ENCODE results near the gene ZNF841. TPM values are rescaled to one million over a fixed set of nuclear protein-coding genes. Genes with fewer than 3 reads are reported as not detected.

The ZNF841 gene
- total and polyA plus RNA-seq, 9 of the 15 experiments (the other 6 are each of a cell fraction or from before 2014, with no cell fraction given) = 3.1 to 17.1 (median 11.0) TPM

GRCh38 chr19:52139252-52140031 is 43.9 kb upstream of the ZNF841 start, which contains the start of gene ZNF616 (continued):
- peak; percentile 85 for TF ChIP-seq POLR2G (IDR thresholded peaks at IDR 0.05; ENCODE audit: low read depth, low read length)
- no peak for TF ChIP-seq ZNF75A (CRISPR knock-in tag; IDR thresholded peaks at IDR 0.05)
- TF ChIP-seq TCF15 (CRISPR knock-in tag; IDR thresholded peaks at IDR 0.05) = no peak
- peak; percentile 66 for TF ChIP-seq CTCFL (IDR thresholded peaks at IDR 0.05; ENCODE audit: borderline replicate concordance, insufficient read depth, low read depth, low read length, poor library complexity, severe bottlenecking)
- peak; percentile 23 for TF ChIP-seq NEUROD1 (IDR thresholded peaks at IDR 0.05; ENCODE audit: borderline replicate concordance, low read depth, low read length, partially characterized antibody)
- TF ChIP-seq ZNF24 (IDR thresholded peaks at IDR 0.05) = 0 out of 2 replicates have a peak, but pooled peaks have one; percentile 10
- TF ChIP-seq GABPB1 (CRISPR knock-in tag; IDR thresholded peaks at IDR 0.05) = peak; percentile 93
- TF ChIP-seq ZNF143 (CRISPR knock-in tag; IDR thresholded peaks at IDR 0.05) = no peak; the same call in 1 of the 2 replicates
- no peak for TF ChIP-seq MXD1 (CRISPR knock-in tag; IDR thresholded peaks at IDR 0.05; ENCODE audit: borderline replicate concordance, poor library complexity, severe bottlenecking)
- TF ChIP-seq TAF7 (tag; IDR thresholded peaks at IDR 0.05) = peak; percentile 68; the same call in 1 of the 2 replicates
- no peak for TF ChIP-seq HMGN3 (IDR thresholded peaks at IDR 0.05; ENCODE audit: borderline replicate concordance, extremely low read depth, insufficient read length, low read depth, low read length)
- TF ChIP-seq HCFC1 (IDR thresholded peaks at IDR 0.05; ENCODE audit: low read depth, low read length) = peak; percentile 56
- no peak for TF ChIP-seq KDM2B (CRISPR knock-in tag; IDR thresholded peaks at IDR 0.05)
- TF ChIP-seq TEAD4 (IDR thresholded peaks at IDR 0.05; ENCODE audit: low read length) = 0 out of 2 replicates have a peak, but pooled peaks have one; percentile 16
- TF ChIP-seq TEAD4 (CRISPR knock-in tag; IDR thresholded peaks at IDR 0.05; ENCODE audit: borderline replicate concordance) = no peak
- TF ChIP-seq TCFL5 (CRISPR knock-in tag; conservative IDR thresholded peaks at IDR 0.05) = no peak
- TF ChIP-seq UBTF (IDR thresholded peaks at IDR 0.05; ENCODE audit: borderline replicate concordance in 1 of 2, low read depth in 2 of 2, low read length in 2 of 2) = peak; percentile 68 to 75; a peak in 2 of 4 replicates
- TF ChIP-seq ARID3A (IDR thresholded peaks at IDR 0.05; ENCODE audit: borderline replicate concordance, low read depth, low read length) = no peak
- TF ChIP-seq FOSL1 (tag; conservative IDR thresholded peaks at IDR 0.05) = peak; percentile 51
